Lung microvascular endothelial cell (primary cell): ENCODE data around the gene NTN5. TPM values are rescaled to one million over a fixed set of nuclear protein-coding genes. Genes with fewer than 3 reads are reported as not detected.
"Not testable (repeated sequence)": the region's sequence is repeated elsewhere in the genome, so short reads cannot be mapped to it uniquely, and the experiment has no call there.

Experiments used
- DNase-seq, 2 donors: peaks; one replicate each; pipeline versions ENCODE4 v3.0.0 to v3.0.0-alpha.2; 2010; ENCODE audit warnings: low read depth in 2 of 2
- total RNA-seq: library from RNA; depleted of rRNA; stranded (reverse); fragments of >200 nt; gene quantifications from 2 replicates; pipeline ENCODE4 v1.2.1, GENCODE V29; 2014

NTN5 gene
- total RNA-seq, 1 donor from 2014 or later, result not detected

GRCh38 chr19:48696353-48697010 is 23.7 kb upstream of the NTN5 start:
- DNase-seq, result no peak

DNA sequence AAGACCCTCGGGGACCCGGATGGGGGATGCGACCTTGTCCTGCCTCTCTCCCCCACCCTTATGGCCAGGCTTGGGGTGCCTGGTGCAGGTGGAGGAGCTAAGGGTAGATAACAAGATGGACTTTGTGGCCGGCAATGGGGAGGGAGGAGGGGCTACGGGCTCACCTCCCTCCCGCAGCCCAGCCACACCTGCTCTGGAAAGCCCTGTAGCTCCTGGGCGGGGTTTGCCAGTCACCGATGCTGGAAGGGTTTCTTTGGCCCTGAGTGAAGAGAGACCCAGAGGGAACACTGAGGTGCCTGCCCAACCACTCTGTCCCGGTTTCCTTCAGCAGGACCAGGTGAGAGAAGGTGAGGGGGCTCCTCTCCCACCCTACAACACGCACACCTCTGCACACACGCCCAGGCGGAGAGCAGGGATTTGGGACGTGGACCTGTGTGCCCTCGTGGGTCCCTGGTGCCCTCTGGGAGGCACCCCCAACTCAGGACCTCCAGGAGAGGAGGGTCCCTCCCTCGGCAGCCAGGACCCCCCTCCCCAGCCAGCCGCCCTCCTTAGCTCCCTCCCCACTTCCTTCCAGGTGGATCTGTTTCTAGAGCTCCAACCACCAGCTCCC is 23.0 kb upstream of the NTN5 start, which contains the start of gene FUT2:
Gene FUT2 (plus strand): TSS at position 229 of the 610 bp plus-strand sequence. CDS start 6,986 bp downstream, outside the sequence.
- DNase-seq, result no peak

DNA sequence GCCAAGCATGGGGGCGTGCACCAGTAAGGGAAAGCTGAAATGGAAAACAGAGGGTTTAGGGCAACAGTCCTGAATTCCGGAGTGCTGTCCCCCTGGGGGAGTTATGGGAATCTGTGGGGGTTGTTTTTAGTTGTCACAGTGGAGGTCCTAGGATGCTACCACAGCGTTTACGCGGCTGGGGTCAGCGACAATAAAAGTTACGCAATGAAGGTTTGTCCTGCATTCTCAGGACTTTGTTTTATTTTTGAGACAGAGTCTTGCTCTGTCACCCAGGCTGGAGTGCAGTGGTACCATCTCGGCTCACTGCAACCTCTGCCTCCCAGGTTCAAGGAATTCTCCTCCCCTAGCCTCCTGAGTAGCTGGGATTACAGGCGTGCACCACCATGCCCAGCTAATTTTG is 20.8 kb upstream of the NTN5 start:
- DNase-seq, result not testable (repeated sequence)

GRCh38 chr19:48689449-48689848 is 16.6 kb upstream of the NTN5 start:
- DNase-seq, result no peak

- no peak for DNase-seq
Measured at GRCh38 chr19:48687776-48688175, 15.0 kb upstream of the NTN5 start.

GRCh38 chr19:48686637-48687036 is 13.8 kb upstream of the NTN5 start:
- not testable (repeated sequence) for DNase-seq

DNA sequence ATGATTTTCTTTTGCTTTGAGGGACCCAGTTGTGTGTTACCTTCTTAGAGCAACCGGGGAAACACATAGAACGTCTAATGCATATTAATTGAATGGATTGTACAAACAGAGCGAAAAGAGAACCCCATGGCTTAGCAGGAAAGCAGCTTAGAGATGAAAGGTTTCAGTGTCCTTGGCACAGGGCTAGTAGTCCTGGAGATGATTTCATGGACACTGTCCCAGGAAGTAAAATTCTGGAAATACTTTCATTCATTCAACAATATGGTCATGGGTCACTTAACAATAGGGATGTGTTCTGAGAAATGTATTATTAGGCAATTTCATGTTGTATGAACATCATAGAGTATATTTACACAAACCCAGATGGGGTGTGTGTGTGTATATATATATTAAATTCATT is 13.3 kb upstream of the NTN5 start:
- no peak for DNase-seq

DNA sequence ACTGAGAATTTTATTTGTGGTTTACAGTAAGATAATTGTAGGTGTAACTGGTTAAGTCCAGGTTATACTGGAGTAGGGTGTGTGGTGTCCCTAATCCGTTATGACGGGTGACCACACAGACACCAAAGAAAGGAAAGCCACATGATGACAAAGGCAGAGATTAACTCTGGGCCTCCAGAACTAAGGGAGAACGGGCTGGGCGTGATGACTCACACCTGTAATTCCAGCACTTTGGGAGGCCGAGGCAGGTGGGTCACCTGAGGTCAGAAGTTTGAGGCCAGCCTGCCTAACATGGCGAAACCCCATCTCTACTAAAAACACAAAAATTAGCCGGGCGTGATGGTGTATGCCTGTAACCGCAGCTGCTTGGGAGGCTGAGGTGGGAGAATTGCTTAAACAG is 12.8 kb upstream of the NTN5 start:
- DNase-seq, result no peak

DNA sequence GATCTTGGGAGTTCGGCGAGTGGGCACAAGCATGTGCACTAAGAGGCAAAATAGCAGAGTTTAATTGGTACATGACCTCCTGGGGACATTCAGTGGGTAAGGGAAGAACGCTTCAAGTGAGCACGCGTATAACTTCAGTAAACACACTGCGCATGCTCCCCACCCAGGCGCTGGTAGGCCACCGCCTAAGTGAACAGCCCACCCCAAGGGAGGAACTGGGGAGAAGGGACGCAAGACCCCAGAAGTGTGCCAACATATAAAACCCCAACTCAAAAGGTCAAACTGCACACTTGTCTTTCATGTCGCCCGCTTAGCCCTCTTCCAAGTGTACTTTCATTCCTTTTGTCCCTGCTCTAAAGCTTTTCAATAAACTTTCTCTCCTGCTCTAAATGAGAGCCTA is 10.5 kb upstream of the NTN5 start:
- DNase-seq, result peak; percentile 26 to 70

DNA sequence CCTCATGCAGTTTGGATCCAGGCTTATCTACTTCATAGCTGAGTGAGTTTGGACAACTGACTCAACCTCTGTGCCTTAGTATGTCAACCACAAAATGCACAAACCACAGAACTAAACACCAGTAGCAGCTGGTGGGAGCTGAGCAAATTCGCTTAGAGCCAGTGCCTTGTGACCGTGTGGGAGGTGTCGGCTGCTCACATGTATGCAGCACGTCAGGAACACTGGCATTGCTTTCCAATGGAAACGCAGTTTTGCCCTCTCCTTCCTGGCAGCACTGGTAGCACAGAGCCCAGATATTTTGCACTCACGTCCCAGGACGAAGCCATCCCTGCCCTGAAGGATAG is 8.3 kb upstream of the NTN5 start:
- no peak for DNase-seq

DNA sequence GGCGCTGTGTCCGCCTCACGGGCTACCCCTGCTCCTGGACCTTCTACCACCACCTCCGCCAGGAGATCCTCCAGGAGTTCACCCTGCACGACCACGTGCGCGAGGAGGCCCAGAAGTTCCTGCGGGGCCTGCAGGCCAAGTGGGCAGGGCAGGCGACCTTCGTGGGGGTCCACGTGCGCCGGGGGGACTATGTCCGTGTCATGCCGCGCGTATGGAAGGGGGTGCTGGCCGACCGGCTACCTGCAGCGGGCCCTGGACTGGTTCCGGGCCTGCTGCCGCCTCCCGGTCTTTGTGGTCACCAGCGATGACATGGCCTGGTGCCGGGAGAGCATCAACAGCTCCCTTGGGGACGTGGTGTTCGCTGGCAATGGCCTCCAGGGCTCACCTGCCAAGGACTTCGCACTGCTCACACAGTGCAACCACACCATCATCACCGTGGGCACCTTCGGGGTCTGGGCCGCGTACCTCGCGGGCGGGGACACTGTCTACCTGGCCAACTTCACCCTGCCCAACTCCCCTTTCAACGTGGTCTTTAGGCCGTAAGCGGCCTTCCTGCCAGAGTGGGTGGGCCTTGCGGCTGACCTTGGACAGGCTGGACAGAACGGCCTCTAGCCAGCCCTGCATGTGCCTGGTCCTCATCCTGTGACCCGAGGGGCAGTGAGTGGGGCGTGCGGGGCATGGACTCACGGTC is 7.8 kb upstream of the NTN5 start:
- DNase-seq, result no peak

DNA sequence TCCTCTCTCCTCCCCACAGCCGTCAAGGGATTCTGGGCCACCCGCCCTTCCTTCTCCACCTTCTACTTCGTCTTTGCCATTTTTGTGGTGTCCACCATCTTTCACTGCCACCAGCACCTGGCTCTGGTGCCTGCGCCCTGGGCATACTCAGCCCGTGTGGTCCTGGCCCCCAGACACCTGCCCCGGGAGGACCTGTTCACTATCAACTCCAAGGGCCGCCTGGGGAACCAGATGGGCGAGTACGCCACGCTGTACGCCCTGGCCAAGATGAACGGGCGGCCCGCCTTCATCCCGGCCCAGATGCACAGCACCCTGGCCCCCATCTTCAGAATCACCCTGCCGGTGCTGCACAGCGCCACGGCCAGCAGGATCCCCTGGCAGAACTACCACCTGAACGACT is 7.2 kb upstream of the NTN5 start:
- not testable (repeated sequence) for DNase-seq

GRCh38 chr19:48678201-48678600 is 5.4 kb upstream of the NTN5 start:
- no peak for DNase-seq

GRCh38 chr19:48676887-48677286 is 4.1 kb upstream of the NTN5 start:
- DNase-seq, result no peak

GRCh38 chr19:48676487-48676886 is 3.7 kb upstream of the NTN5 start:
- no peak for DNase-seq

DNA sequence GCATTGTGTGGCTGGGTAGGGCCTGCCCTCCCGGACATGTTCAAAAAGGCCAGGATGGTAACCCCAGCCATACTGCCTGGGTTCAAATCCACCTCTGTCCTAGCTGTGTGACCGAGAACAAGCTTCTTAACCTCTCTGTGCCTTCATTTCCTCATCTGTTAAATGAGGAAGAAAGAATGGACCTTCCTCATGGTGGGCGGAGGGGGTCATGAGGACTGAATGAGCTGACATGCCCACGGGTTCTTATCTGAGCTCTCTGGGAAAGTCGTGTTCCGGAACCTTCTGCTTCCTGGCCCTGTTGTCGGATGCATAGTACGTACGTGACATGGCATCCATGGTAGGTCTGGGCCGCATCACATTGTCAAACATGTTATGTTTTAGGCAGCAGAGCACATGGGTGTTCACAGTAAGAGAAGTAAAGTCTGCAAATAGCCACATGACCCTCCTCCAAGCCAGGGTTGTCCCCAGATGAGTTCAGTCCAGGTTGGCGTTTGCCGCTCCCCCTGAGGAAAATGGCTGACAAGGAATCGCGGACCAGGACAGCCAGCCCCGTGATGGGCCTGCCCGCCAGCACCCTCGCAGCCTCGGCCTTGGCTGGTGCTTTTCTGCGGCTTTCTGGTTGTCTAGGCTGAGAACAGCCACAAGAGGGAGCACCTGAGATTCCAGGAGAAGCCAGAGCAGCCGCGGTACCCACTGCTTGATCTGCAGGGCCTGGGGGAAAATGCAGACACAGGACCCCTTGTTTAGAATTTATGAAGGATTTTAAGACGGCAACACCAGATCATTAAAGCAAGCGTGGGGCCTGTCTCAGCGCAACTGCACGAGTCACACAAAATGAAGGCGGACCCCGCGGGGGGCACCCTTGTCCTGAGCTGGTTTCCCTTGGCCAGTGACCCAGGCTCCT is 2.4 kb upstream of the NTN5 start:
- DNase-seq, result peak; percentile 81 to 88

- DNase-seq, result no peak
Measured at GRCh38 chr19:48674216-48674809, 1.5 kb upstream of the NTN5 start.

- DNase-seq, result no peak
Measured at GRCh38 chr19:48673436-48674100, 751 bp upstream of the NTN5 start.

DNA sequence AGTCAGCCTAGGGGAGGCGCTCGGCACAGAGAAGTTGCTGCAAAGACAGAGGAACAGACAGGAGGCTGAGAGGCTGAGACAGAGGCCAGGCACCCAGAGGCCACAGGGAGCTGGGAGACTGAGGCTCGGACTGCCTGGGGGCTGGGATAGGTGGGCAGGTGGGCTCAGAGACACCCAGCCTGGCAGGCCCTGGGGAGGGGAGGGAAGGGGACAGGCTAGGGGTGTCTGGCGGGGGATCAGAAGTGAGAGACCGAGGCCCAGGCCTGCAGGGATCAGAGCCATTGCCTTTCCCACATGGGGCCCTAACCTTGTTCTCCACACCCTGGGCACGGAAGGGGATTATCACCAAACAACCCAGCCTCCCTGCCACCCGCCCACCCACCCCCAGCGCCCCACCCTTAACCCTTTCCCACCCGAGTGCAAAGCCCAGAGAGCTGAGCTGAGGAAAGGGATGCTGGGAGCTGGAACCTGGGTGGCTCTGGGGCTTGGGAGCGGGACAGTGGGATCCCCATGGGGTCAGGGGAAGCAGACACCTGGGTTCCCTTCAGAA is 1.3 kb downstream of the NTN5 start:
- no peak for DNase-seq

DNA sequence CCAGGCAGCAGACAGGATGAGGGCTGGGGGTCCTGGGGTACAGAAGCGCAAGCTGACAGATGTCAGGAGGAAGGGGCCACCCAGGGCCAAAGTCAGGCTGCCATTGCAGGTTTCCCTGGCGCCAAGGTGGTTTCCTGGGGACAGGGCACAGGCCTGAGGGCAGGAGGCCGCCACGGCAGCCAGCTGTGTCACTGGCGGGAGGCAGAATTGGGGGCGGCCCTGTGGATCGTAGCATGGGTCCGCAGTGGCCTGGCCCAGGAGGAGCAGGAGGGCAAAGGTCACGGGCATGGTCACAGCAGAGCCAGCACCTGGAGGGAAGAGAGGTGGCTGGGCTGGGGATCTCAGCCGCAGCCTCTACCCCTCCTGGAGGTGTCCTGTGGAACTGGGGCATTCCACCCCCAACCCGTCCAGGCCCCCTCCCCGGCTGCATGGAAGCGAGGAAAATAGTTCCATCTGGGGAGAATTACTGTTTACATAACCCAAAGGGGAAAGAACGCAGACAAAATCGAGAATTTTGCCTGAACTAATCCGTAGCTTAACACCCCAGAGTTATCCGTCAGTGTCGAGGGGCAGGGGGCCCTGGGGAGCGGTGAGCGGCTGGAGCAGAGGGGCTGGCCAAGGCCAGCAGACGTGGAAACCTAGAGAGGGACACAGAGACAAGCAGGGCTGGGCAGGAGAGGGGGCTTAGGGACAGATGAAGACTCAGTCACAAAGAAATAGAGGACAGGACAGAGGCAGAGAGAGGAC is 1.9 kb downstream of the NTN5 start:
- DNase-seq, result no peak
